PC-9 (cell line): ENCODE results near the gene AUTS2.
"Not testable (repeated sequence)": the region's sequence is repeated elsewhere in the genome, so short reads cannot be mapped to it uniquely, and the experiment has no call there.

Experiments
- CTCF ChIP-seq: fragments of 200-600 bp; sonication (generic); conservative IDR thresholded peaks from 2 replicates; pipeline ENCODE4 v1.6.1; 2017; ENCODE audit warnings: mixed run types, antibody characterized with exemption, mild to moderate bottlenecking, moderate library complexity
- EZH2 ChIP-seq: fragments of 200-600 bp; sonication (generic); IDR thresholded peaks from 2 replicates; pipeline ENCODE4 v1.8.0; 2017; ENCODE audit warnings: antibody characterized with exemption, low read depth

GRCh38 chr7:70648499-70648861 is 1050.2 kb downstream of the AUTS2 start:
- TF ChIP-seq EZH2, CTCF: not testable (repeated sequence)
